Activated effector memory CD4-positive, alpha-beta T cell treated with Interleukin-2 at 50 U/mL for 16 hours (primary cell): ENCODE results near the gene GDA.

Source experiments
- DNase-seq: peaks from one replicate; pipeline ENCODE4 v3.0.0-alpha.2; 2020

Gene GDA

GRCh38 chr9:72149231-72149975 lies at the start of gene GDA:
Gene GDA (plus strand): TSS chr9:72149440. CDS start chr9:72149560, 120 bp downstream.
- no peak for DNase-seq

GRCh38 chr9:72102520-72102919 lies 46.7 kb upstream of the GDA start:
- no peak for DNase-seq

GRCh38 chr9:72113056-72113455 lies 36.2 kb upstream of the GDA start:
- no peak for DNase-seq

GRCh38 chr9:72119853-72120252 lies 29.4 kb upstream of the GDA start:
- DNase-seq: no peak

GRCh38 chr9:72124947-72125346 lies 24.3 kb upstream of the GDA start:
- no peak for DNase-seq

- DNase-seq: no peak
Measured at GRCh38 chr9:72127753-72128152, 21.5 kb upstream of the GDA start.

- DNase-seq: no peak
Measured at GRCh38 chr9:72128526-72128925, 20.7 kb upstream of the GDA start.

GRCh38 chr9:72129271-72130156 lies 19.7 kb upstream of the GDA start:
- no peak for DNase-seq

GRCh38 chr9:72130321-72130720 lies 18.9 kb upstream of the GDA start:
- DNase-seq: no peak

- DNase-seq: no peak
Measured at GRCh38 chr9:72131206-72131605, 18.0 kb upstream of the GDA start.

- DNase-seq: no peak
Measured at GRCh38 chr9:72132052-72132451, 17.2 kb upstream of the GDA start.

GRCh38 chr9:72133365-72134035 lies 15.7 kb upstream of the GDA start:
- no peak for DNase-seq

GRCh38 chr9:72134801-72135200 lies 14.4 kb upstream of the GDA start:
- no peak for DNase-seq

- DNase-seq: no peak
Measured at GRCh38 chr9:72137697-72138365, 11.4 kb upstream of the GDA start.

GRCh38 chr9:72139226-72139625 lies 10.0 kb upstream of the GDA start:
- no peak for DNase-seq

- no peak for DNase-seq
Measured at GRCh38 chr9:72140586-72140985, 8.7 kb upstream of the GDA start.

GRCh38 chr9:72141484-72141883 lies 7.8 kb upstream of the GDA start:
- DNase-seq: no peak

- no peak for DNase-seq
Measured at GRCh38 chr9:72144756-72145492, 4.3 kb upstream of the GDA start.

GRCh38 chr9:72145733-72146505 lies 3.3 kb upstream of the GDA start:
- no peak for DNase-seq

- no peak for DNase-seq
Measured at GRCh38 chr9:72147676-72148075, 1.6 kb upstream of the GDA start.

GRCh38 chr9:72150127-72150526 lies 887 bp downstream of the GDA start:
- DNase-seq: no peak

GRCh38 chr9:72150661-72151060 lies 1.4 kb downstream of the GDA start:
- no peak for DNase-seq
